Mesothelial cell of epicardium (in vitro differentiated cells): ENCODE measurements around the gene PDE4B. TPM values are rescaled to one million over a fixed set of nuclear protein-coding genes. Genes with fewer than 3 reads are reported as not detected.

Source experiments
- DNase-seq, 2 experiments: peaks; one replicate each; pipeline ENCODE4 v3.0.0; 2021; ENCODE audit warnings: low spot score in 2 of 2; ENCODE audit not compliant: unreplicated experiment in 2 of 2
- H3K27ac Mint-ChIP-seq: 2 replicates; pipeline ENCODE4 v1.8.0; 2021; ENCODE audit warnings: mixed read lengths
- H3K27me3 Mint-ChIP-seq: 2 replicates; pipeline ENCODE4 v1.8.0; 2021; ENCODE audit warnings: low read depth, mixed read lengths
- H3K36me3 Mint-ChIP-seq: 2 replicates; pipeline ENCODE4 v1.8.0; 2021; ENCODE audit warnings: mixed read lengths
- H3K4me1 Mint-ChIP-seq: 2 replicates; pipeline ENCODE4 v1.8.0; 2021; ENCODE audit warnings: mixed read lengths
- H3K4me3 Mint-ChIP-seq: 2 replicates; pipeline ENCODE4 v1.8.0; 2021; ENCODE audit warnings: mild to moderate bottlenecking, moderate library complexity, mixed read lengths
- H3K9me3 Mint-ChIP-seq: 2 replicates; pipeline ENCODE4 v1.8.0; 2021; ENCODE audit warnings: mixed read lengths
- total RNA-seq: library from RNA; stranded (reverse); gene quantifications from 3 replicates; pipeline ENCODE4 v1.2.1, GENCODE V29; 2021
- TF ChIP-seq, protein P1 (sequence below): fragments of 200-600 bp; sonication (generic); IDR thresholded peaks from one replicate; pipeline ENCODE4 v1.5.0; 2021; ENCODE audit warnings: antibody characterized with exemption; ENCODE audit not compliant: unreplicated experiment

PDE4B gene
- total RNA-seq, 1 donor from 2014 or later = 22.3 TPM

DNA sequence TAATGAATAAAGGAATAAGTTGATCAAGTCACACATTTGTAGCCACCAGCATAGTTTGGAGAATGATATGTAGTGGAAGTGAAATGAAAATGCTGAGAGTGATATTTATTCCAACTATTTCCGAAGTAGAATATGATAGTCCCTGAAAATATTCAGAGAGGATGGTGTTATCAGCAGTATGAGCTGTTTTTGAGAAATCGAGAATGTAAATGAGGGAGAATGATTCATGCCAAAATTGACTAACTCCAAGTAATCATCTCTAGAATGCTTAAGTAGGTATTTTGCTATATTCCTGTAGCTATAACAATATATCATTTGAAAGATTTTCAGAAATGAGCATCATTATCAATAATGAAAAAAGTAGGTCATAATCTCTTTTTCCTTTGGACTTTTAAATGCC is 178.9 kb downstream of the PDE4B start:
- Mint-ChIP-seq H3K36me3 (no peaks in the 10 kb centered on the region), H3K4me3 (no peak overlapping the region), H3K27ac (no peak overlapping the region), H3K9me3 (peaks cover 14% of the 10 kb centered on the region), H3K27me3 (peaks cover 18% of the 10 kb centered on the region), H3K4me1 (no peaks in the 10 kb centered on the region)
- no peak for DNase-seq
- TF ChIP-seq, protein P1, sequence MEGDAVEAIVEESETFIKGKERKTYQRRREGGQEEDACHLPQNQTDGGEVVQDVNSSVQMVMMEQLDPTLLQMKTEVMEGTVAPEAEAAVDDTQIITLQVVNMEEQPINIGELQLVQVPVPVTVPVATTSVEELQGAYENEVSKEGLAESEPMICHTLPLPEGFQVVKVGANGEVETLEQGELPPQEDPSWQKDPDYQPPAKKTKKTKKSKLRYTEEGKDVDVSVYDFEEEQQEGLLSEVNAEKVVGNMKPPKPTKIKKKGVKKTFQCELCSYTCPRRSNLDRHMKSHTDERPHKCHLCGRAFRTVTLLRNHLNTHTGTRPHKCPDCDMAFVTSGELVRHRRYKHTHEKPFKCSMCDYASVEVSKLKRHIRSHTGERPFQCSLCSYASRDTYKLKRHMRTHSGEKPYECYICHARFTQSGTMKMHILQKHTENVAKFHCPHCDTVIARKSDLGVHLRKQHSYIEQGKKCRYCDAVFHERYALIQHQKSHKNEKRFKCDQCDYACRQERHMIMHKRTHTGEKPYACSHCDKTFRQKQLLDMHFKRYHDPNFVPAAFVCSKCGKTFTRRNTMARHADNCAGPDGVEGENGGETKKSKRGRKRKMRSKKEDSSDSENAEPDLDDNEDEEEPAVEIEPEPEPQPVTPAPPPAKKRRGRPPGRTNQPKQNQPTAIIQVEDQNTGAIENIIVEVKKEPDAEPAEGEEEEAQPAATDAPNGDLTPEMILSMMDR = no peak

DNA sequence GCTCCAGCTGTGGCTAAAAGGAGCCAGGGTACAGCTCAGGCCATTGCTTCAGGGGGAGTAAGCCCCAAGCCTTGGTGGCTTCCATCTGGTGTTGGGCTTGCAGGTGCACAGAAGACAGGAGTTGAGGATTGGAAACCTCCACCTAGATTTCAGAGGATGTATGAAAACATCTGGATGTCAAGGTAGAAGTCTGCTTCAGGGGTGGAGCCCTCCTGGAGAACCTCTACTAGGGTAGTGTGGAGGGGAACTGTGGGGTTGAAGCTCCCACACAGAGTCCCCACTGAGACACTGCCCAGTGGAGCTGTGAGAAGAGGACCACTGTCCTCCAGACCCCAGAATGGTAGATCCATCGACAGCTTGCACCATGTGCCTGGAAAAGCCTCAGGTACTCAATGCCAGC is 183.0 kb downstream of the PDE4B start:
- H3K36me3 Mint-ChIP-seq = no peaks in the 10 kb centered on the region

DNA sequence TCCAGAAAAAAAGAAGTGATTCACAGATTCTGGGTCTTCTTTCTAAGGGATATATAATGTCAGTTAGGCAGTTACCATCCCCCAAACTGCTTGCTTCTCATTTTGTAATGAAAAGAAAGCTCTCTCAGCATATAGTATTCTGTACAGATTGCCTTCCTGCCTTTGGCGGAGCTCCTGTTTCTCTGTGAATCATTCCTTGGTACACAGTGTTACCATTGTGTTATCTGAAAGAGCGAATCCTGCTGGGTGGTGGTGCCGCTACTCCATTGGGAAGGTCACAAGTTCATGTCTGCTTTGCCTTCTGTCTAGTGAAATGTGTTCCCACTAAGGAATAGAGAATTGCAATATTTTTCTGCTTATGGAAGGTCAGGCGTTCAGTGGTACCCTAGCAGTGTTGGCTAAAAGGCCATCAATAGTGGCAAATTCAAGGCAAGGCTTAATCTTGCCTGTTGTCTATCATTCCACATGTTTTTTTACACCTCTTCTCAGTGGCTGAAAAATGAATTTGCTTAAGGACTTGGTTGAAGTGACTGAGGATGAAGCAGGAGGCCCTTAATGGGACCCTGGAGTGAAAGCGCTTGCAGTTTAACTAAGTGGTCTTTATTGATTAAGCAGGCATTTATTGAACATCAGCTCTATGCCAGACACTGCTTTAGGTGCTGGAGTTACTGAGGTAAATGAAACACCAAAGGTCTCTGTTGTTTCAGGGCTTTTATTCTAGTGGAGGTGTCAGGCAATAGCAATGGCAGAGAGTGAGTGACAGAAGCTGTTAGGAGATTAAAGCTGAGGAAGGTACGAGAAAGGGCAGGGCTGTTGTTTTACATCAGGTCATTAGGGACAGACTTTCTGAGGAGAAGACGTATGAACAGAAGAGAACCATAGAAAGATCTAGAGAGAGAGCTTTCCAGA is 186.7 kb downstream of the PDE4B start:
- DNase-seq = no peak
- no peaks in the 10 kb centered on the region for H3K36me3 Mint-ChIP-seq
- TF ChIP-seq, protein P1 = no peak
- H3K27ac Mint-ChIP-seq = no peak overlapping the region
- peaks cover 21% of the 10 kb centered on the region for H3K9me3 Mint-ChIP-seq
- H3K4me3 Mint-ChIP-seq = no peak overlapping the region
- H3K27me3 Mint-ChIP-seq = peaks cover 16% of the 10 kb centered on the region
- peaks cover 14% of the 10 kb centered on the region for H3K4me1 Mint-ChIP-seq

More for the DNA sequence above, 183.0 kb downstream of the PDE4B start:
- DNase-seq = no peak
- Mint-ChIP-seq H3K4me3 (no peak overlapping the region), H3K27ac (no peak overlapping the region), H3K4me1 (peaks cover 14% of the 10 kb centered on the region), H3K9me3 (peaks cover 21% of the 10 kb centered on the region), H3K27me3 (peaks cover 15% of the 10 kb centered on the region)
- TF ChIP-seq, protein P1 = no peak

DNA sequence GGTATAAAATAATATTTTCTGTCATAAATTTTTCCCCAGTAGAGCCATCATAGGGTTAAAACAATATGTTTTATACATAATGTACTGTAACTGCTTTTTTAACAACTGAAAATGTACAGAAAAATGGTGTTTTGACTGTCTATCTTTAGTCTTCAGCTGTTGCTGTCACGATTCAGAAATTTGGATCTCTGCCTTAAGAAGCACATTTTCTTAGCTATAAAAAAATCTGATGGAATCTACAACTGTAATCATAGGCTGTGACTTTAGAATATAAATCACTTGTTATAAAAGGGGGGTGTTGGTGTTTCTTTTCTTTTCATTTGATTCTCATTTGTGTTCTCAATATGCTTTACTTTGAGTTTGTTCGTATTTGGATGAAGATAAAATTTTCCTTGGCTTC is 187.5 kb downstream of the PDE4B start:
- TF ChIP-seq, protein P1 = no peak
- peaks cover 16% of the 10 kb centered on the region for H3K27me3 Mint-ChIP-seq
- peaks cover 14% of the 10 kb centered on the region for H3K4me1 Mint-ChIP-seq
- no peaks in the 10 kb centered on the region for H3K36me3 Mint-ChIP-seq
- H3K9me3 Mint-ChIP-seq = peaks cover 12% of the 10 kb centered on the region
- H3K27ac Mint-ChIP-seq = no peak overlapping the region
- H3K4me3 Mint-ChIP-seq = no peak overlapping the region
- no peak for DNase-seq

DNA sequence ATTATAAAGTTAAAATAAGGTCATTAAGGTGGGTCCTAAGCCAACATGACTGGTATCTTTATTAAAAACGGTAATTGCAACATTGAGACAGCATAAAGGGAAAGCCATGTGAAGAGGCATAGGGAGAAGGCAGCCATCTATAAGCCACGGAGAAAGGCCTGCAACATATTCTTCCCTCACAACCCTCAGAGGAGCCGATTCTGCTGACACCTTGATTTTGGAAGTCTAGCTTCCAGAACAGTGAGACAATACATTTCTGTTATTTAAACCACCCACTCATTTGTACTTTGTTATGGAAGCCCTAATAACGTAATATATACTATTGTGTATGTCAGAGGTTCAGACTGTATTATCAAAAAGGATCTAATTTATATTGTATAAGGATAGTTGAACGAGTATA is 190.8 kb downstream of the PDE4B start:
- Mint-ChIP-seq H3K27ac (no peak overlapping the region), H3K4me1 (peaks cover 16% of the 10 kb centered on the region), H3K36me3 (no peaks in the 10 kb centered on the region), H3K27me3 (peaks cover 24% of the 10 kb centered on the region), H3K9me3 (no peaks in the 10 kb centered on the region), H3K4me3 (no peak overlapping the region)
- TF ChIP-seq, protein P1 = no peak
- DNase-seq = no peak
